H4 (cell line): ENCODE measurements around the gene MAP4K4. TPM values are rescaled to one million over a fixed set of nuclear protein-coding genes. Genes with fewer than 3 reads are reported as not detected.

Experiments
- DNase-seq: peaks from one replicate; pipeline ENCODE4 v3.0.0-alpha.2; 2015; ENCODE audit warnings: low spot score
- total RNA-seq: library from RNA; depleted of rRNA; stranded (reverse); fragments of >200 nt; shearing (Covaris generic); gene quantifications from 2 replicates; pipeline ENCODE4 v1.2.3, GENCODE V29; 2014

The MAP4K4 gene
- total RNA-seq, 1 experiment from 2014 or later: 26.4 TPM

DNA sequence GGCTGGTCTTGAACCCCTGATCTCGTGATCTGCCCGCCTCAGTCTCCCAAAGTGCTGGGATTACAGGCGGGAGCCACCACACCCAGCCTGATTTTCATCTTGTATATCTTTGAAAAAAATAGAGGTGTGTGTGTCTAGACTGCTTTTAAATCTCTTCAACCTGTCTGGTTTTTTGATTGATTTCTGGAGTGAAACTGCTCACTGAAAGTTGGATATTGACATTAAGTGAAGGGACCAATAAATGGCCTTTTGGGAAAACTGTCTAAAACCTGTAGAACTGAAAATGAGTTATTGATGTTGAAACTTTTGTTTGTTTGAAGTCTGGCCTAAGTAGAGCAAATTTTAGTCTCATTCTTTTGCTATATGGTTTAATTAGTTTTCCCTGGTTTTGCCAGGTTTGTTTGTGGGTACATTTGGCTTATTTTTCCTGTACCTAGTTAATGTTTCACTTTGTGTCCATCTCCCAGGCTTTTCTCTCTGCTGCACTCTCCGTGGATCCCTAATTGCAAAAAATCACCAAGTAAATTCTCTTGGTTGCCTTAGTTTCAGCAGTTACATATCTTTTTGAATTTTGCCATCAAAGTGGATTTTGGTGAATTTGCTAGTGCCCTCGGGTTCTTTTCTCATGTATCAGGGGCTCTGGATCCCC, 144.3 kb downstream of the MAP4K4 start:
- no peak for DNase-seq

DNA sequence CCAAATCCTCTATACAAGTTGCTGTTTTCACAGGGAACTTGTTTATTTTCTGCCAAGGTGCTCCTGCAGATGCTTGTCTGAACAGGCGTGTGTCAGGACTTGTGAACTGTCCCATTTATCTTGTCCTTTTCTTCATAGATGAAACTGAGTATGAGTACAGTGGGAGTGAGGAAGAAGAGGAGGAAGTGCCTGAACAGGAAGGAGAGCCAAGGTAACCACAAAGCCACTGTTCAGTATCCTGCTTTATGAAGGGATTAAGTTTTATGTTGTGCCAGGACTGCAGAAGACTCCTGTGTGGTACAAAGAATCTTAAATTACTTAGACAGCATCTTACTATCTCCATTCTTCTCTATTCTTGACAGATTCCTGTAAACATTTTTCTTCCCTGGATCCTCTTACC, 145.0 kb downstream of the MAP4K4 start:
- no peak for DNase-seq

- no peak for DNase-seq
Observed at GRCh38 chr2:101843048-101843447, 145.5 kb downstream of the MAP4K4 start.

GRCh38 chr2:101843471-101843870, 146.0 kb downstream of the MAP4K4 start:
- no peak for DNase-seq

- DNase-seq: no peak
Observed at GRCh38 chr2:101844055-101844635, 146.6 kb downstream of the MAP4K4 start.

GRCh38 chr2:101846973-101847372, 149.5 kb downstream of the MAP4K4 start:
- DNase-seq: no peak

DNA sequence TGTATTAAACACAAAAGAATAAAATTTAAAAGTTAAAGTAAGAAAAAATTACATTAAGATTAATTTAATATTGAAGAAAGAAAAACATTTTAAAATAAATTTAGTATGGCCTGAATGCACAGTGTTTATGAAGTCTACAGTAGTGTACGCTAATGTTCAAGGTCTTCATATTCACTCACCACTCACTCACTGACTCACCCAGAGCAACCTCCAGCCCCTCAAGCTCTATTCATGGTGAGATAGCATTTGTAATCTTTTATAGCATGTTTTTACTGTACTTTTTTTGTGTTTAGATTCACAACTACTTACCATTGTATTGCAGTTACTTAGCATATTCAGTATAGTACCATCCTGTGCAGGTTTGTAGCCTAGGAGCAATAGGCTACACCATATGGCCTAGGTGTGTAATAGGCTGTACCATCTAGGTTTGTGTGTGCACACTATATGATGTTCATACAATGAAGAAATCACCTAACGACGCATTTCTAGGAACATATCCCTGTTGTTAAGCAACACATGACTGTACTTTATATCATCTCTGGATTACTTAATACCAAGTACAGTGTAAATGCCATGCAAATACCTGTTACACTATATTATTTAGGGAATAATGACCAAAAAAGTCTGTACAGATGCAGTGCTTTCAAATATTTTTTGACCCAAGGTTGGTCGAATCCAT, 150.3 kb downstream of the MAP4K4 start:
- no peak for DNase-seq

GRCh38 chr2:101848769-101849410, 151.4 kb downstream of the MAP4K4 start:
- no peak for DNase-seq

DNA sequence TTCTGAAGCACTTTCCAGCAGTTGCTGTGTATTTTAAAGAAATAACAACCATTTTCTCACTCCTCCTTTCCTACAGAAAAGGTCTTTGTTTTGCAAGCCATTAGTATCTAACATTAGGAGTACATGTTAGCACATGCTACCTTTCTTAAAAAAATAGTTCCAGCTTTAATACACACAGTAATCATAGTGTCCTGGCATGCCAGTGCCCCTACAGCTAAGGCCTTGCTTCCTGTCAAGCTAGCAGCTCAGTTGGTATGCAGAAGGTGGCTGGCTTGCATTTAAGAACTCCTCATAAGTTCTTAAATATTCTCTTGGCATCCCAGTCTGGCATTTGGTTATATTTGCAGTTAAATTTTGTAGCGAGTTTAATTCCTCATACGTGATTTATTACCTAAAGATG, 152.9 kb downstream of the MAP4K4 start:
- no peak for DNase-seq

DNA sequence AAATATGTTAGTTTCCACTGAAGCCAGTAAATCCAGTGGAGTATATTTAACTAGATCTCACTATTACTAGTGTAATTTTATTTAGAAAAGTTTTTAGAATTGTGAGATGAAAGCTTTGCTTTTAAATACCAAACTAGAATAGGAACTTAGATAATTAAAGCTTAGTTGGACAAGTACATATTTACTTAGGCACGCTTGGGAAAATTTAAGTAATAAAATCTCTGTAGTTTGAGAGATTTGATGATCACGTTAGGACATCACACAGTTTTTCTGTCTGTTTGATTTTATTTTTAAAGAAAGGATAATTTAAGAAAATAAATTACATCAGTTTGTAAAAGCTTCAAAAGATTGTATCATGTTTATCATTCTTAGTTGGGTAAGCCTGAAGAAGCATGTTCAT, 153.5 kb downstream of the MAP4K4 start:
- no peak for DNase-seq

GRCh38 chr2:101852824-101853223, 155.3 kb downstream of the MAP4K4 start:
- DNase-seq: no peak

DNA sequence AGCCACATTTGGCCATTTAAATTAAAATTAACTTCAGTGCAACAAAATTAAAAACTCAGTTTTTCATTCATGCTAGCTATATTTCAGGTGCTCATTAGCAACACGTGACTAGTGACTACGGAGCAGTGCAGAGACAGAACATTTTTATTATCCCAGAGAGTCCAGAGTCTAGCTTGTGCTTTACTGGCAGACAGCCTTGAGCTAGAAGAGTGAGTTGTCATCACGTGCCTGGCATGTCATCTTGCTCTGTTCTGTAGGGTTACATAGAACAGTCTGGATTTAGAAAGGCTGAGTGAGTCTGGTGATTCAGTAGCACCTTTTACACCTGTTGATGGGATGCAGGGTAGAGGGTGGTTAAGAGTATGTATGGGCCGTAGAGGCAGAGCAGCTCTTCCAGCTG, 157.4 kb downstream of the MAP4K4 start:
- DNase-seq: no peak

DNA sequence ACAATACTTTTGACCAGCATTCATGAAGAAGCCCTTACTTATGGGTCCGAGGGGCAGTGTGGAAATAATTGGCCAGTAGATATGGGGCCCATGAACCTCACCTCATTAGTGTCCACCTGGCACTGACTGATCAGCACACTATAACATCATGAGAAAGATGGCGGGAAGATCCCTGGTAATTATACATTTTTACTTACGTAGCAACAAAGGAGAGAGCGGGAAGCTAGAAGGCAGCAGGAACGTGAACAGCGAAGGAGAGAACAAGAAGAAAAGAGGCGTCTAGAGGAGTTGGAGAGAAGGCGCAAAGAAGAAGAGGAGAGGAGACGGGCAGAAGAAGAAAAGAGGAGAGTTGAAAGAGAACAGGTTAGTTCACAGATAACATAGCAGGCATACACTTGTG, 158.3 kb downstream of the MAP4K4 start:
- no peak for DNase-seq

DNA sequence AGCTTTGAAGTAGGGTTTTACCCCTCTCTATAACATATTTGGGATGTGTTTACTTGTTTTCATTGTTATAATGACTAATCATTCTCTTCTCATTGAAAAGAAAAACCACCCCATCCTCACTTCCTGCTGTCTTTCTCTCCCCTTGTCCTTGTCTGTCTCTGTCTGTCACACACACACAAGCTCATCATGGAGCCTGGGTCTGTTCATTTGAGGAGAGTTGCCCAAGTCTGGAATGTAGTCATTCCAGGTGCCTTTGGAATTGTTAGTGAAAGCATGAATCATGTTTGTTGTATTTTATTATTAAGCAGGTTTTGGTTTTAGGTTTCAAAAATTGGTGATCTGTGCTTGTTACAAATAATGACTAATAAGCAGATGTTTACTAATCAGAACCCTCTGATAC, 160.7 kb downstream of the MAP4K4 start:
- no peak for DNase-seq

GRCh38 chr2:101858910-101859309, 161.4 kb downstream of the MAP4K4 start:
- DNase-seq: no peak

GRCh38 chr2:101859604-101860003, 162.1 kb downstream of the MAP4K4 start:
- no peak for DNase-seq

DNA sequence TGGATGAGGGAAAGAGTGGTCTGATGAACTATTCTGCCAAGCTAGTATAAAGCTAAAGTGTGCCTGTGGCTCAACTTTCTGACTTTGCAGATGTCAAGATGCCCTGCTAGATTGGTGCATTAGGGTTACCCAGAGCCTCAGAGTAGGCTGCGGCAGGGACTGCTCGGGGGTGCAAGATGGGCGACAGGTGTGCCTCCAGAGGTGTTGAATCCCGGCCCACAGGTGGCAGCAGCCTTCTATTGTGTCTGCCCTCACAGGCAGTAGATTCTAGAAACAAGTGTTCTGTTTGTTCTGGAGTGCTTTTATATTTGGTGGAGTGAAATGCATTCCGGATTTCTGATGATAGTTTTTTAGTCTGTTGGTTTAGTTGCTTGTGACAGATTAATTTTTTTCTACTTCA, 162.7 kb downstream of the MAP4K4 start:
- no peak for DNase-seq

DNA sequence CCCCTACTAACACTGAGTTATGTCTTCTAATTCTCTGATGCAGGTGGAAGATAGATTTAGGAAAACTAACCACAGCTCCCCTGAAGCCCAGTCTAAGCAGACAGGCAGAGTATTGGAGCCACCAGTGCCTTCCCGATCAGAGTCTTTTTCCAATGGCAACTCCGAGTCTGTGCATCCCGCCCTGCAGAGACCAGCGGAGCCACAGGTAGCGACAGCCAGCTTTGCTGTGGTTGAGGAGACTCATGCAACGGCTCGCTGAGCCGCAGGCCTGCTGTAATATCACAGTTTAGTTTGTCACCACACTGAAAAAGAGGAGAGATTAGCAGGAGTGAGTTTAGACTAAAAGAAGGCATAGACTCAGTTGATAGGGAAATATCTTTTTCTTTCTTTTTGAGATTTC, 163.3 kb downstream of the MAP4K4 start:
- DNase-seq: no peak

DNA sequence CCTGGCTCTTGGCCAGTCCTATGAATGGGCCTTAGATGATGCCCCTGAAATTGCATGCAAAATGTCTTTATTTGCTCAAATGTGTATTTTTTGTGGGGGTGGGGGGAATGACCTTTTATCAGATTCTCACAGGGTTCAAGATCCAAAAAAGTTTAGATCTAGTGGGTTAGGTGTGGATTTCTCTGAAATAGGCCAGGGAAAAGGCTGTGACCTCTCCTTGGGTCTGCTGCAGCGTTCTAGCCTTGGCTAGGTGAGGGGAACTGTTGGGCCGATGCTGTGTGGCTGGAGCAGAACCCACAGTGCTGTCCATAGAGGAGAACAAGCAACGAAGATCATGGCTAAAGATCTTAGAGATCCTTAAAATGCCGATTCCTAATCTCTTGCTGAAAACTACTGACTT, 163.9 kb downstream of the MAP4K4 start:
- DNase-seq: no peak

- DNase-seq: no peak
Observed at GRCh38 chr2:101863534-101863933, 166.0 kb downstream of the MAP4K4 start.

DNA sequence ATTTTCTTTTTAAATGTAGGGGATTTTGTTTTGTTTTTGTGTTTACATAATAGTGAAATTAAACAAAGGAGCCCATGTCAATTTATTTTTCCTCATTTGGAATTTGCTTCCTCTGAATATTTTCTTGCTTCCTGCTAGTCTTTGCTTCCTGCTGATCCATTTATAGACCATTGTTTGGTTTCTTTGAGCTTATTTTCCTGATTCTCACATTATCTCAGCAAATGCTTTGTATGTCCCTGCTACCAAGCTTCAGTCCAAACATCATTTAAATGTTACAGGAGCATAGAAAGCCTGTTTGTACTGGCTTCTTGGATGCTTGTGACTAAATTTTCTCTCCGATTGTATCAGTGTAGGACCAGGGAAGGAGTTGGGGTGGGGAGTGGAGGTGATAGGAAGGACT, 166.9 kb downstream of the MAP4K4 start:
- no peak for DNase-seq

DNA sequence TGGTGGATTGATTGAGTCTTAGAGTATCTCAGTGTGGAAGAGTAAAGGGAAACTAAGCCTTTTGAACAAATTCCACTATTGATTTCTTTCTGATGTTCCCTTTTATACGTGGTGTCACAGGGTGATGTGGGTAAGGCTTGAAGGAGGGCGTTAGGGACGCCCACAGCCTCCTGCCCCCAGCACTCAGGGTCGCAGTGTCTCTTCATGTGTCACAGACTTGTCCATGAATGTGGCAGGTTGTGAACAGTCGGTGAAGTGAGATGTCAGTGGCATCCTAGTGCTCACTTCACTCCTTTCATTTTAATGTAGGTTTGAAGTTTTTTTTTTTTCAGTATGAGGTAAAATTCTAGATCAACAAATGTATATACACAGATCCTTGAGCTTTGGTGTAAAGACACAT, 171.0 kb downstream of the MAP4K4 start:
- DNase-seq: no peak

DNA sequence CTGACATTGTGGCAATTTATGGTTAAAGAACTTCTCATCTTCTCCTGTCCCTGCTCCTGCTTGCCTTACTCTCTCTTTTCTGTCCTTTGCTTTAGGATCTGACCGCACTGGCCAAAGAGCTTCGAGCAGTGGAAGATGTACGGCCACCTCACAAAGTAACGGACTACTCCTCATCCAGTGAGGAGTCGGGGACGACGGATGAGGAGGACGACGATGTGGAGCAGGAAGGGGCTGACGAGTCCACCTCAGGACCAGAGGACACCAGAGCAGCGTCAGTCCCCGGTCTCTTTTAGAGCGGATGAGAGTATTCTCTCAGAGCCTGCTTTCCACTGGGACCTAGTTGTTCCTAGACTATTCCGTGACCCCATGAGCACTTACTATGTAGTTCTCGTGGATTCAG, 172.0 kb downstream of the MAP4K4 start:
- DNase-seq: no peak
